Adipocyte (in vitro differentiated cells): ENCODE data around the gene DHX30.

Experiments
- DNase-seq: peaks from one replicate; pipeline ENCODE4 v3.0.0-alpha.2; 2015; ENCODE audit warnings: low read depth
- H3K27me3 ChIP-seq: replicated peaks from 2 replicates; pipeline ENCODE4 v1.7.0; 2013; ENCODE audit warnings: mild to moderate bottlenecking, low read length, moderate library complexity; ENCODE audit not compliant: control insufficient read depth, insufficient read depth
- H3K36me3 ChIP-seq: 2 replicates; pipeline ENCODE4 v1.7.0; 2013; ENCODE audit warnings: low read length, mild to moderate bottlenecking, moderate library complexity; ENCODE audit not compliant: control insufficient read depth, insufficient read depth, severe bottlenecking
- H3K4me1 ChIP-seq: 2 replicates; pipeline ENCODE4 v1.7.0; 2013; ENCODE audit warnings: mild to moderate bottlenecking, low read length, moderate library complexity; ENCODE audit not compliant: control insufficient read depth, insufficient read depth
- H3K4me3 ChIP-seq: 2 replicates; pipeline ENCODE4 v1.7.0; 2013; ENCODE audit warnings: mild to moderate bottlenecking, low read length, moderate library complexity
- H3K9ac ChIP-seq: 2 replicates; pipeline ENCODE4 v1.7.0; 2013; ENCODE audit warnings: mild to moderate bottlenecking, low read length, moderate library complexity
- H3K9me3 ChIP-seq: 2 replicates; pipeline ENCODE4 v1.7.0; 2013; ENCODE audit warnings: mild to moderate bottlenecking, low read length, moderate library complexity; ENCODE audit not compliant: control insufficient read depth

DHX30 gene

DNA sequence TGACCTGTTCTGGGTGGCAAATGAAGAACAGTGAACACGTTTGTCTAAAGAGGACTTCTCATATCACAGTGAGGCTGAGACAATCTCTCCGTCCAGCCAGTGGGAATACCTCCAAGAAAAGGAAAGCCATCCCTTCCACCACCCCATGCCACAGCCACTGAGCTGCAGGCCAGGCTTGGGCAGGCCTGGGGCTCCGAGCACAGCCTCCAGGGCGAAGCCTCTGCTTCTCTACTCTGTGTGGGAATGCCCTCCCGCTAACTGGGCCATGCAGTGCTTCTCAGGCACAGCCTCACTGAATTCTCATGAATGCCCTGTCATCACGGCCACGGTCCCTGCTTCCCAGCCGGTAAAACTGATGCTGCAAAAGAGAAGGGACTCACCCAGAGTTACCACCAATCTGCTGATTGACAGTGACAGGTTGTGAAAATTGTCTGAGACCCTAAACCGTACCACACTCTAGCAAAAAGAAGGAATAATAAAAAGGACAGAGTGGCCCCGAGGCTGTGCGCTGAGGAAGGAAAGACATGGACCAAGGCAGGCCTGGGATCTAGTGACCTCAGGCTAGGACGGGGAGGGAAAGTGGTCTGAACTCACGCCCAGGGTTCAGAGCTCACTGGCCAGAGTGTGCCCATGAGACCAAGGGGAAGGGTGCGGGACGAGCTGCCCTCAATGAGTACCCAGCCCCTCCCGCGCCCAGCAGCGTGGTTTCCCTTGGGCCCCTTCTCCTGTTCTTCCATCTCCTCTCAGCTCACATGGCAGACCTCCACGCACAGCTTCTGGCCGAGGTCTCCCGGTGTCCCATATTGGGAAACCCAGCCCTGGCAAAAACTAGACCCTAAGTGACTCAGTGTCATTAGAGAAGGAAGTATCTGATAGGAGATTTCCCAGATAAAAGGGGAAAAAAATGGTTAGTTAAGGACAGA is 52.8 kb downstream of the DHX30 start:
- no peak for DNase-seq
- no peaks in the 10 kb centered on the region for H3K27me3 ChIP-seq
- H3K9ac ChIP-seq, result no peak overlapping the region
- no peak overlapping the region for H3K4me3 ChIP-seq
- H3K4me1 ChIP-seq, result peaks cover 18% of the 10 kb centered on the region
- H3K36me3 ChIP-seq, result peaks cover 84% of the 10 kb centered on the region
- H3K9me3 ChIP-seq, result no peaks in the 10 kb centered on the region

- H3K4me3 ChIP-seq, result no peak overlapping the region
- H3K27me3 ChIP-seq, result no peaks in the 10 kb centered on the region
- no peak for DNase-seq
- H3K4me1 ChIP-seq, result peaks cover 18% of the 10 kb centered on the region
- peak overlapping the region; percentile 33 for H3K9ac ChIP-seq
- no peaks in the 10 kb centered on the region for H3K9me3 ChIP-seq
- H3K36me3 ChIP-seq, result peaks cover 77% of the 10 kb centered on the region
Observed at GRCh38 chr3:47856669-47857068, 53.7 kb downstream of the DHX30 start.

DNA sequence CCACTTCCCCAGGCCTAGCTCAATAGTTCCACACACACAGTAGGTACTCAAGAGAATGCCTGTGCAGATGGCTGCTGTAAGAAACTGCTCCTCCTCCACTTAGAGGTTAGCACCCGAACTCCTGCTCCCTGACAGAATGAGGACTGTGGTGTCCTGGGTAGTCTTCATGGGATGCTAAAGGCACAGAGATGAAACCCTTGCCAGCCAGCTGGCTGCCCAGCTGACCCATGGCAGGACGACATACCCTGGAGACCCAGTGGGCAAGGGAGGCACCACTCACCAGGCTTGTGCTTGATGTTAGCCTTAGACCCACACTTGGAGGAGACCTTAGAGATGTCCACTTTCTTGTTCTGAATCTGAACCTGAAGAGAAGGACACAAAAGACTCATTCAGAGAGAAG is 54.2 kb downstream of the DHX30 start:
- H3K9ac ChIP-seq, result peak overlapping the region; percentile 33
- no peak overlapping the region for H3K4me3 ChIP-seq
- DNase-seq, result no peak
- H3K36me3 ChIP-seq, result peaks cover 72% of the 10 kb centered on the region
- no peaks in the 10 kb centered on the region for H3K9me3 ChIP-seq
- no peaks in the 10 kb centered on the region for H3K27me3 ChIP-seq
- H3K4me1 ChIP-seq, result peaks cover 18% of the 10 kb centered on the region

GRCh38 chr3:47859956-47860605 is 57.1 kb downstream of the DHX30 start:
- peaks cover 65% of the 10 kb centered on the region for H3K36me3 ChIP-seq
- H3K9ac ChIP-seq, result no peak overlapping the region
- H3K27me3 ChIP-seq, result no peaks in the 10 kb centered on the region
- DNase-seq, result no peak
- no peak overlapping the region for H3K4me3 ChIP-seq
- H3K4me1 ChIP-seq, result peaks cover 18% of the 10 kb centered on the region
- no peaks in the 10 kb centered on the region for H3K9me3 ChIP-seq

- H3K4me3 ChIP-seq, result no peak overlapping the region
- H3K36me3 ChIP-seq, result peaks cover 74% of the 10 kb centered on the region
- no peak for DNase-seq
- H3K27me3 ChIP-seq, result no peaks in the 10 kb centered on the region
- H3K4me1 ChIP-seq, result no peaks in the 10 kb centered on the region
- H3K9ac ChIP-seq, result no peak overlapping the region
- no peaks in the 10 kb centered on the region for H3K9me3 ChIP-seq
Observed at GRCh38 chr3:47863391-47864128, 60.6 kb downstream of the DHX30 start.

- DNase-seq, result no peak
- Histone ChIP-seq H3K36me3 (peaks cover 79% of the 10 kb centered on the region), H3K27me3 (no peaks in the 10 kb centered on the region), H3K9ac (no peak overlapping the region), H3K9me3 (no peaks in the 10 kb centered on the region), H3K4me1 (no peaks in the 10 kb centered on the region), H3K4me3 (no peak overlapping the region)
Observed at GRCh38 chr3:47865192-47865591, 62.3 kb downstream of the DHX30 start.

DNA sequence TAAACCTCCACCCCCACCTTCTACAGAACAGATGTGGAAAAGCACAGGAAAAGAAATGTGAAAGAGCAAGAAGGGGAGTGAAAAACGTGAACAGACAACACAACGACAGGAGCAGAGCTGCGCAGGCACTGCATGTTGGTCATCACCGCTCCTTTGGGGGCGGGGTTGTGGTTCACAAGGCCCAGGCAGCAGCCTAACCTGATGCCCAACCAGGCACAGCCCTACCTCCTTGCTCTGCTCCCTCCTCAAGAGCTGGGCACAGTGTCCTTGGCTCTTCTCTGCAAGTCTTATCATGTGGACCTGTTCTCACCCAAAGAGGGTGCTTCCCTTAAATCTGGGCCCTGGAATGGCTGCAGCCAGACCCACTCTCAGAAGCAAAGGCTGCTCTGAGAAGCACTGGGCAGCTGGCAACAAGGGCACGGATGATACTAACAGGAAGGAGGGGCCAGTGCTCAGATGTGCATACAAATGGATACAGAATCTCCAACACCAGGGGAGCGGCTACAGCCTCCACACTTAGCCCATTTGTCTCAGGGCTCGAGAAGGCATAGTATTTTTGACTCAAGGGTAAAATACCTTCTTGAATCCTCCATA is 64.6 kb downstream of the DHX30 start:
- H3K4me1 ChIP-seq, result no peaks in the 10 kb centered on the region
- DNase-seq, result no peak
- H3K27me3 ChIP-seq, result no peaks in the 10 kb centered on the region
- H3K4me3 ChIP-seq, result no peak overlapping the region
- H3K36me3 ChIP-seq, result peaks cover 93% of the 10 kb centered on the region
- H3K9me3 ChIP-seq, result no peaks in the 10 kb centered on the region
- H3K9ac ChIP-seq, result no peak overlapping the region

GRCh38 chr3:47868306-47868705 is 65.4 kb downstream of the DHX30 start:
- no peaks in the 10 kb centered on the region for H3K9me3 ChIP-seq
- H3K9ac ChIP-seq, result no peak overlapping the region
- no peaks in the 10 kb centered on the region for H3K27me3 ChIP-seq
- no peak overlapping the region for H3K4me3 ChIP-seq
- H3K4me1 ChIP-seq, result no peaks in the 10 kb centered on the region
- H3K36me3 ChIP-seq, result peaks cover 92% of the 10 kb centered on the region
- DNase-seq, result no peak

GRCh38 chr3:47870156-47870555 is 67.2 kb downstream of the DHX30 start:
- Histone ChIP-seq H3K9me3 (no peaks in the 10 kb centered on the region), H3K4me3 (no peak overlapping the region), H3K4me1 (peaks cover 6% of the 10 kb centered on the region), H3K27me3 (no peaks in the 10 kb centered on the region), H3K9ac (no peak overlapping the region), H3K36me3 (peaks cover 87% of the 10 kb centered on the region)
- no peak for DNase-seq

DNA sequence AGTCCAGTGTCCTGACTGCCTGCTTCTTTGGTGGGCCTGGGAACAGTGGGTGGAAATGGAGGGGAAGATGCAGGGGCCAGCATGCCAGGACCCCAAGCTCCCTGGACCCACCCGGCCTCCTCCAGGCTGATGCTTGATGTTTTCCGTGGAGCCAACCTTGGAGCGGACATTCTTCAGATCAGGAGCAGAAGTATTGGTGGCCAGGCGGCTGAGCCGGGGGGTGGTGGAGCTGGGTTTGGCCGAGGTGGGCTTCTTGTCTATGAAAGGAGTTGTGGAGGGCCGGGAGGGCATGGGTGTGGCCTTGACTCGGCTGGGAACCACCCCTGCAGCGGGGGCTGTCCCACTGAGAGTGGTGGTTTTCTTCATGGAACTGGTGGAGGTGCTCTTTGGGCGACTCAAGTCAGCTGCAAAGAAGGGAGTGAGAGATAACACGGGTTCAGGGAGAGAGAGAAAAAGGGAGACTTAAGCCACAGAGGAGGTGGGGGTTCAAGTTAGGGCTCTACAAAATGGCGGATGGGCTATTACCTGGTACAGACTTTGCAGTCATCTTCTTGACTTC is 67.8 kb downstream of the DHX30 start:
- Histone ChIP-seq H3K9me3 (no peaks in the 10 kb centered on the region), H3K27me3 (no peaks in the 10 kb centered on the region), H3K4me3 (no peak overlapping the region), H3K36me3 (peaks cover 87% of the 10 kb centered on the region), H3K4me1 (peaks cover 10% of the 10 kb centered on the region), H3K9ac (no peak overlapping the region)
- DNase-seq, result no peak
